GM03348 (cell line): ENCODE data around the gene TBR1.

ENCODE experiments used
- DNase-seq: peaks from one replicate; pipeline ENCODE4 v3.0.0; 2012; ENCODE audit warnings: low spot score

TBR1 gene

GRCh38 chr2:161415987-161416707 is at the start of gene TBR1:
Gene TBR1 (plus strand): TSS chr2:161416297. CDS start chr2:161416411, 114 bp downstream.
- DNase-seq: no peak

- DNase-seq: no peak
Observed at GRCh38 chr2:161367675-161368074, 48.4 kb upstream of the TBR1 start.

GRCh38 chr2:161369311-161369710 is 46.8 kb upstream of the TBR1 start:
- DNase-seq: no peak

- no peak for DNase-seq
Observed at GRCh38 chr2:161370981-161371380, 45.1 kb upstream of the TBR1 start.

- DNase-seq: no peak
Observed at GRCh38 chr2:161371869-161372268, 44.2 kb upstream of the TBR1 start.

GRCh38 chr2:161373942-161374341 is 42.2 kb upstream of the TBR1 start:
- peak; percentile 20 for DNase-seq

- DNase-seq: no peak
Observed at GRCh38 chr2:161374446-161374845, 41.7 kb upstream of the TBR1 start.

- no peak for DNase-seq
Observed at GRCh38 chr2:161379740-161380139, 36.4 kb upstream of the TBR1 start.

- DNase-seq: no peak
Observed at GRCh38 chr2:161381546-161381945, 34.6 kb upstream of the TBR1 start.

- DNase-seq: no peak
Observed at GRCh38 chr2:161382747-161383146, 33.4 kb upstream of the TBR1 start.

- no peak for DNase-seq
Observed at GRCh38 chr2:161384864-161385263, 31.2 kb upstream of the TBR1 start.

GRCh38 chr2:161386228-161386824 is 29.8 kb upstream of the TBR1 start:
- no peak for DNase-seq

GRCh38 chr2:161388146-161388779 is 27.8 kb upstream of the TBR1 start:
- DNase-seq: no peak

GRCh38 chr2:161391737-161392506 is 24.2 kb upstream of the TBR1 start:
- no peak for DNase-seq

- no peak for DNase-seq
Observed at GRCh38 chr2:161400076-161400475, 16.0 kb upstream of the TBR1 start.

GRCh38 chr2:161402297-161402696 is 13.8 kb upstream of the TBR1 start:
- DNase-seq: no peak

GRCh38 chr2:161406316-161406715 is 9.8 kb upstream of the TBR1 start:
- DNase-seq: no peak

- DNase-seq: no peak
Observed at GRCh38 chr2:161407597-161407996, 8.5 kb upstream of the TBR1 start.

- no peak for DNase-seq
Observed at GRCh38 chr2:161409308-161409907, 6.7 kb upstream of the TBR1 start.

- DNase-seq: no peak
Observed at GRCh38 chr2:161412346-161412745, 3.8 kb upstream of the TBR1 start.

- DNase-seq: peak; percentile 73
Observed at GRCh38 chr2:161414042-161415033, 1.8 kb upstream of the TBR1 start.
